GM12874 (cell line): Measurements from ENCODE around the gene BUD31.

Experiments
- CTCF ChIP-seq: IDR thresholded peaks from 2 replicates; pipeline ENCODE4 v1.5.1; 2011; ENCODE audit warnings: low read depth, mild to moderate bottlenecking, control low read depth, low read length, moderate library complexity; ENCODE audit not compliant: insufficient read depth

BUD31 gene

DNA sequence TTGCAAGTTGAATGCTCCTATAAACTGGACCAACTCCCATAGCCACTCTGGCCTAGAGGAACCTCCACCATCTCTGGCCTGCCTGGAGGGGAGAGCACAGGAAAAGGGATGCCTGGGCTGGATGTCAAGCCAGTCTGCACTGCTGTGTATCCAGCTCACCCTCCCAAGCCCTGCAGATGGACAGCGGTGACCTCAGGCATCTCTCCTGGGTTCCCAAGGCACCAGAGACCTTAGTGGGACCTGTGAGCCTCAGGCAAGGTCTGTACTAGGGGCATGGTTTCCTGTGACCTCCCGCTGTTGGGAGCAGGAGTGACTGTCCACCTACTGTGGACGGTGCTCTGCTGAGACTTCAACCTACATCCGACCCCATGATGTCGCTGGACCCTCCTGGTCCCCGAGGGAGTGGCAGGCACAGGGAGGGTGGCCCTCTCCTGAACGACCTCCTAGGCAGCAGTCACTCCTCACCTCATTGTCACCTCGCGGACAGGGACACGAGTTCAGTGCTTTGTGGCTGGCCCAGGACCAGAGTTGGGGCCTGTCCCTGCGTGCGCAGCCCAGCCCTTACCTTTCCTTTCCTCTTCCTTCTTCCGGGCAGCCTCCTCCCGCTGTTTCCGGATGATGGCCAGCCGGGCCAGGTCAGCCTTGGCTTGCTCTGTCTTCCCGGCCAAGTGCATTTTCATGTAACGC, 11.3 kb upstream of the BUD31 start:
- no peak for TF ChIP-seq CTCF

- TF ChIP-seq CTCF = no peak
Measured at GRCh38 chr7:99398891-99399445, 9.8 kb upstream of the BUD31 start.

DNA sequence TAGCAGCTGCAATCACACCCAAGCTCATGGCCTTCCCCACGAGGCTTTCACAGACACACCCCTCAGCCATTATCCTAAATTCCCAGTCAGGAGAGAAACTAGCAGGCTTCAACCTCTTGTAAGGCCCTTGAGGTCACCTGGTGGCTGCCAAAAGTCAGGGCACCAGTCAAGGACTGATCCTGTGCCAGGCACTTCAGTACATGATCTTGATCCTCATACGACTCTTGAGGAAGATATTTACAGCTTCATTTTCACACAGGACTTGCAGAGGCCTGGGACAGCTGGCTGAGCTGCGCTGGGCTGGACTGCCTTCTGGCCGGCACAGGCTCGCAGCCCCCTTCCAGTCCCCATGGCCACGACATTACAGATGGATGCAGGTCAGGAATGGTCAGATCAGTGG, 9.2 kb upstream of the BUD31 start:
- TF ChIP-seq CTCF = no peak

- no peak for TF ChIP-seq CTCF
Measured at GRCh38 chr7:99402854-99403253, 5.9 kb upstream of the BUD31 start.

- TF ChIP-seq CTCF = no peak
Measured at GRCh38 chr7:99403764-99404163, 5.0 kb upstream of the BUD31 start.

DNA sequence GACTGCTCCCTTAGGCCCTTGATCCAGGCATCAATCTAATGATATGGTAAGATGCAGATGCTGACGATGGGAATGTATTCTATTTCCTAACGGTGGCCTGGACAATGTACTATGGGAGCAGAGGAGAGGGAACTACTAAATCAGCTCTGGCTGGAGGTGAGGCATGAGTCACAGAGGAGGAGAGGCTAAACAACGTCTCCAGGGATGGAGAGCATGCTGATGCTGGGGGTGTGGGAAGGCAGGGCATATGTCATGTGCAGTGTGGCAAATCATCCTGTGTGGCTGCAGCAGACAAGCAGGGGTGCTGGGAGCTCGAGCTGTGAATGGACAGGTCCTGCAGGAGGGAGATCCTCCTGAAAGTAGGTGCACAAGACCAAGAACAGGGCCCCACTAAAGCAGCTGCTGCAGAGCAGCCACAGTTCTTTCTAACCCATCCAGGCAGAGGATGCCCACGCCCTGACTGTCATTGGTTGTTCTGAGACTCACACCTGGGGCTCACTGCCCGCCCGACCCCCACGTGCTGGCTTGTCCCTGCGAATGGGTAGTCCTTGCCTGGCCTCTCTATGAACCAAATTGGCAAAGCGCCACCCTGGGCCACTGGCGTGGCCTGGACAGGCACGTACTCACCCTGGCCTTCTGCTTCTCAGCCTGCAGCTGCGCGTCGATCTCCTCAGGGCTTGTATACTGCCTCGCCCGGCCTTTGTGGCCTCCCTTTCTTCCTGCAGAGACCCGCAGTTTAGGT, 4.4 kb upstream of the BUD31 start:
- no peak for TF ChIP-seq CTCF

DNA sequence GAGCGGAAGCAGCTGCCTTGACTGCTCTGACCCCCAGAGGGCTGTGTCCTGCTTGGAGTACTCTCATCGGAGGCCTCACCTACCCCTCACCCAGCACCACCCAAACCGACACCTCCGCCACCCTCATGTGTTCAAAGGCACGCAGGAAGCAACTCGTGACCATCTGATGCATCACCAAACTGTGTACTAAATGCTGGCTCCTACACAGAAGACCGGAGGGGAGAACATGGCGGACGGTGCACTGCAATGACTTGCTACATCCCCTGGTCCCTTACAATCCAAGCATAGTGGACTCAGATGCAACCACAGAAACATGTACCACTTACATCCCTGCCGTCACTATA, 3.8 kb upstream of the BUD31 start:
- TF ChIP-seq CTCF = no peak
